Measurements from ENCODE around the gene PFDN6. TPM values are rescaled to one million over a fixed set of nuclear protein-coding genes. Genes with fewer than 3 reads are reported as not detected.

PFDN6 gene
- total and polyA plus RNA-seq, 10 of the 15 experiments (the other 5 are each of a cell fraction or from before 2014, with no cell fraction given): 3.1 to 168 (median 82.6) TPM

GRCh38 chr6:33317669-33318425 lies 28.4 kb downstream of the PFDN6 start, which contains the start of gene ZBTB22 (continued):
- TF ChIP-seq ZNF687 (IDR thresholded peaks at IDR 0.05) (no peak), CHD1 (IDR thresholded peaks at IDR 0.05; ENCODE audit: low read depth, low read length) (no peak), FOS (IDR thresholded peaks at IDR 0.05; ENCODE audit: borderline replicate concordance, extremely low read depth, insufficient read length) (peak; percentile 31), ZNF274 (IDR thresholded peaks at IDR 0.05; ENCODE audit: insufficient read depth, insufficient read length) (no peak), RFX5 (IDR thresholded peaks at IDR 0.05; ENCODE audit: low read depth, low read length) (0 out of 2 replicates have a peak, but pooled peaks have one; percentile 57), ASH2L (IDR thresholded peaks at IDR 0.05; ENCODE audit: borderline replicate concordance, low read depth) (no peak), ZBED1 (IDR thresholded peaks at IDR 0.05; ENCODE audit: borderline replicate concordance) (no peak), MTA2 (IDR thresholded peaks at IDR 0.05; ENCODE audit: low read depth) (no peak), SMAD5 (IDR thresholded peaks at IDR 0.05; ENCODE audit: low read depth) (no peak), EGR1 (IDR thresholded peaks at IDR 0.05; ENCODE audit: borderline replicate concordance in 1 of 2, low read depth in 2 of 2, low read length in 2 of 2) (peak in 1 of 2 experiments; percentile 86; a peak in 2 of 3 replicates), ZNF622 (IDR thresholded peaks at IDR 0.05) (no peak), ATF2 (IDR thresholded peaks at IDR 0.05; ENCODE audit: low read length) (peak; percentile 40; the same call in 1 of the 2 replicates), SREBF1 (IDR thresholded peaks at IDR 0.05; ENCODE audit: low read length) (no peak), MTA3 (IDR thresholded peaks at IDR 0.05; ENCODE audit: borderline replicate concordance, low read length) (no peak), IRF3 (IDR thresholded peaks at IDR 0.05) (peak; percentile 35; the same call in 1 of the 2 replicates), NBN (IDR thresholded peaks at IDR 0.05) (peak; percentile 57; the same call in 1 of the 2 replicates), PRDM15 (CRISPR knock-in tag; IDR thresholded peaks at IDR 0.05) (no peak), ZNF384 (IDR thresholded peaks at IDR 0.05; ENCODE audit: borderline replicate concordance, low read depth, low read length) (peak; percentile 83; the same call in 1 of the 2 replicates), PML (IDR thresholded peaks at IDR 0.05; ENCODE audit: low read length) (peak; percentile 29; the same call in 1 of the 2 replicates), SUZ12 (IDR thresholded peaks at IDR 0.05; ENCODE audit: unreplicated experiment) (no peak)
